Activated naive CD8-positive, alpha-beta T cell treated with anti-CD3 and anti-CD28 coated beads, Interleukin-2, amount 50 U/mL, for 24 hours (primary cell): Measurements from ENCODE around the gene CPT1B.
"Not testable (repeated sequence)": the region's sequence is repeated elsewhere in the genome, so short reads cannot be mapped to it uniquely, and the experiment has no call there.

Experiments
- ATAC-seq: fragments of 150-1000 bp; cut with Tn5 transposase; one replicate; pipeline ENCODE4 v1.10.0; 2021
- DNase-seq: peaks from one replicate; pipeline ENCODE4 v3.0.0; 2021
- H3K27ac Mint-ChIP-seq: one replicate; pipeline ENCODE4 v1.8.0; 2021; ENCODE audit warnings: mild to moderate bottlenecking, mixed read lengths
- H3K27me3 Mint-ChIP-seq: one replicate; pipeline ENCODE4 v1.8.0; 2021; ENCODE audit warnings: mixed read lengths
- H3K36me3 Mint-ChIP-seq: one replicate; pipeline ENCODE4 v1.8.0; 2021; ENCODE audit warnings: low read depth, mixed read lengths
- H3K4me1 Mint-ChIP-seq: one replicate; pipeline ENCODE4 v1.8.0; 2021; ENCODE audit warnings: mixed read lengths
- H3K4me3 Mint-ChIP-seq: one replicate; pipeline ENCODE4 v1.8.0; 2021; ENCODE audit warnings: mild to moderate bottlenecking, moderate library complexity, mixed read lengths
- H3K9me3 Mint-ChIP-seq: one replicate; pipeline ENCODE4 v1.8.0; 2021; ENCODE audit warnings: mixed read lengths

Gene CPT1B

GRCh38 chr22:50542416-50542927 lies 35.8 kb downstream of the CPT1B start:
- peaks cover 8% of the 10 kb centered on the region for H3K36me3 Mint-ChIP-seq
- H3K4me3 Mint-ChIP-seq, result peak overlapping the region; percentile 21
- no peaks in the 10 kb centered on the region for H3K27me3 Mint-ChIP-seq
- ATAC-seq (no peak), DNase-seq (no peak)
- peak overlapping the region; percentile 90 for H3K27ac Mint-ChIP-seq
- H3K4me1 Mint-ChIP-seq, result peaks cover 74% of the 10 kb centered on the region
- peaks cover 6% of the 10 kb centered on the region for H3K9me3 Mint-ChIP-seq

DNA sequence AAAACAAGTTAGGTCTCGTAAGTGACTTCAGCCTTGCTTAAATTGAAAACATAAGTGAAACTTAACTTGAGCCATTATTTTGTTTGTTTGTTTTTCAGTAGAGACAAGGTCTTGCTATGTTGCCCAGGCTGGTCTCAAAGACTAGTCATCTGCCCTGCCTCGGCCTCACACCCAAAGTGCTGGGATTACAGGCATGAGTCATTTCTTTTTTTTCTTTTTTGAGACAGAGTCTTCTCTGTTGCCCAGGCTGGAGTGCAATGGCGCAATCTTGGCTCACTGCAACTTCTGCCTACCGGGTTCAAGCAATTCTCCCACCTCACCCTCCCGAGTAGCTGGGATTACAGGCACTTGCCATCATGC lies 36.6 kb downstream of the CPT1B start:
- H3K9me3 Mint-ChIP-seq, H3K27me3 Mint-ChIP-seq, ATAC-seq, H3K36me3 Mint-ChIP-seq, DNase-seq: not testable (repeated sequence)
- Mint-ChIP-seq H3K4me1 (peaks cover 81% of the 10 kb centered on the region), H3K27ac (peak overlapping the region; percentile 90), H3K4me3 (peak overlapping the region; percentile 21)

DNA sequence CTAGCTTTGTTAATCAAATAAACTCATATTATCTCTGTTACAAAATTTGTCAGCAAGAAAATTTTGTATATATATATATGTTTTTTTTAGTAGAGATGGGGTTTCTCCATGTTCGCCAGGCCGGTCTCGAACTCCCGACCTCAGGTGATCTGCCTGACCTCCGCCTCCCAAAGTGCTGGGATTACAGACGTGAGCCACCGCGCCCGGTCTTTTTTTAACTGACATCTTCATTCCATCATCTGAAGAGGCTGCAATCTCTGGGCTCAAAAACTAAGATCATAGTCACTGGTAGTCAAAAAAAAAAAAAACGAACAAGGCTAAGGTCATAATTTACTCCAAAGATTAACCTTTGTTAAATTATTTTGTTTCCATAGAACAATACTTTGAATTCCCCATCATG lies 37.8 kb downstream of the CPT1B start:
- Mint-ChIP-seq H3K27me3 (no peaks in the 10 kb centered on the region), H3K9me3 (peaks cover 6% of the 10 kb centered on the region), H3K4me1 (peaks cover 72% of the 10 kb centered on the region), H3K27ac (peak overlapping the region; percentile 90), H3K36me3 (peaks cover 8% of the 10 kb centered on the region), H3K4me3 (peak overlapping the region; percentile 50)
- ATAC-seq (no peak), DNase-seq (no peak)

DNA sequence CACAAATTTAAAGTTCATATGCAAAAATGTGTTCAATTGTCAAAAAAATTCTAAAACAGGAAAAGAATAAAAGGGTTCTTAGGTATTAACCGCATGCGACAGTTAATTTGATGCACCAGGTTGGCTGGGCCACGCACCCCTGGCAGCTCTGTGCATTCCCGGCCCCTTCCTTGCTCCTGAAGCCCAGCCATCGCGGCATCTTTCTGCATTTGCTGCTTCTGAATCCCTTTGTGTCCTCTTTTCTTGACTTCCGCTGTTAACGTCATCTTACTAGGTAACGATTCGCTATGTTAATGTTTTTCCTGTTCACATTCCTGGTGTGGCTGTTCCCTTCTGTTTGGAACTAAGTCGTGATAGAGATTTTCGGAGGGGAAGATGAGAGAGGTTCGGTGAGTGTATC lies 40.5 kb downstream of the CPT1B start:
- Mint-ChIP-seq H3K4me1 (peaks cover 75% of the 10 kb centered on the region), H3K4me3 (peak overlapping the region; percentile 1), H3K9me3 (peaks cover 6% of the 10 kb centered on the region), H3K36me3 (peaks cover 8% of the 10 kb centered on the region), H3K27ac (peak overlapping the region; percentile 97), H3K27me3 (no peaks in the 10 kb centered on the region)
- DNase-seq (no peak), ATAC-seq (no peak)

- DNase-seq, result no peak
- Mint-ChIP-seq H3K27me3 (no peaks in the 10 kb centered on the region), H3K27ac (no peak overlapping the region), H3K36me3 (peaks cover 2% of the 10 kb centered on the region), H3K9me3 (no peaks in the 10 kb centered on the region), H3K4me1 (peaks cover 63% of the 10 kb centered on the region), H3K4me3 (no peak overlapping the region)
- ATAC-seq, result no peak
Observed at GRCh38 chr22:50536226-50536625, 42.0 kb downstream of the CPT1B start.

DNA sequence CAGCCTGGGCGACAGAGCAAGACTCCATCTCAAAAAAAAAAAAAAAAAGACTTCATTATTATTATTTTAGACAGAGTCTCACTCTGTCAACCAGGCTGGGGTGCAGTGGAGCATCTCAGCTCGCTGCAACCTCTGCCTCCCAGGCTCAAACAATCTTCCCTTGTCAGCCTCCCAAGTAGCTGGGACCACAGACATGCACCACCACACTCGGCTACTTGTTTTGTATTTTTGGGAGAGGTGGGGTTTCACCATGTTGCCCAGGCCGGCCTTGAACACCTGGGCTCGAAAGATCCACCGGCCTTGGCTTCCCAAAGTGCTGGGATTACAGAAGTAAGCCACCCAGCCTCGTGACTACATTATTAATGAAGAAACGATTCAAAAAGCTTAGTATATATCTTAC lies 43.1 kb downstream of the CPT1B start:
- H3K27ac Mint-ChIP-seq, result no peak overlapping the region
- H3K36me3 Mint-ChIP-seq, result no peaks in the 10 kb centered on the region
- H3K4me3 Mint-ChIP-seq, result no peak overlapping the region
- DNase-seq, result no peak
- H3K27me3 Mint-ChIP-seq, result no peaks in the 10 kb centered on the region
- no peaks in the 10 kb centered on the region for H3K9me3 Mint-ChIP-seq
- no peak for ATAC-seq
- H3K4me1 Mint-ChIP-seq, result peaks cover 55% of the 10 kb centered on the region

- H3K36me3 Mint-ChIP-seq, H3K9me3 Mint-ChIP-seq, ATAC-seq, DNase-seq, H3K4me3 Mint-ChIP-seq, H3K27me3 Mint-ChIP-seq: not testable (repeated sequence)
- peaks cover 46% of the 10 kb centered on the region for H3K4me1 Mint-ChIP-seq
- peak overlapping the region; percentile 62 for H3K27ac Mint-ChIP-seq
Observed at GRCh38 chr22:50533856-50534711, 44.1 kb downstream of the CPT1B start.

DNA sequence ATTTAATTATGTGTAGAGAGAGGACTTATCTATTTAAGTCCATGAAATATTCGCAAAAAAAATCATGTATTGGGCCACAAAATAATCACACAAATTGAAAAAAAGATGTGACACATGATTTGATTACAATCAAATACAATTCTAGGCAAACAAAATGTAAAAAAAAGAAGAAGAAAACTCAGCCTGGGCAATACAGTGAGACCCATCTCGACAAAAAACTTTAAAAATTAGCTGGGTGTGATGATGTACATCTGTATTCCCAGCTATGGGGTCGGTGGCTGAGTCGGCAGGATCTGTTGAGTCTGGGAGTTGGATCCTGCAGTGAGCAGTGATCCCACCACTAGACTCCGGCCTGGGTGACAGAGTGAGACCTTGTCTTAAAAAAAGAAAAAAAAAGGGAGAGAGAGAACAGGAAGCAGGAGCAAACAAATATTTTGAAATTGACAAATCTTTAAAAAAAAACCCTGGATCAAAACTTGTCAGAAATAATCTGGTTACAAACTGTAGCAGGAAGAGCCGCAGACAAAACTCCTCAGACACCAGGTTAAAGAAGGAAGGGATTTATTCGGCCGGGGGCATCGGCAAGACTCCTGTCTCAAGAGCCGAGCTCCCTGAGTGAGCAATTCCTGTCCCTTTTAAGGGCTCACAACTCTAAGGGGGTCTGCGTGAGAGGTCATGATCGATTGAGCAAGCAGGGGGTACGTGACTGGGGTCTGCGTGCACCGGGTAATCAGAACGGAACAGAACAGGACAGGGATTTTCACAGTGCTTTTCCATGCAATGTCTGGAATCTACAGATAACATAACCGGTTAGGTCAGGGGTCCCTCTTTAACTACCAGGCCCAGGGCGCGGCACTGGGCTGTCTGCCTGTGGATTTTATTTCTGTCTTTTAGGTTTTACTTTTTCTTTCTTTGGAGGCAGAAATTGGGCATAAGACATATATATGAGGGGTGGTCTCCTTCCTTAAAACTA lies 45.1 kb downstream of the CPT1B start:
- ATAC-seq (no peak), DNase-seq (no peak)
- peaks cover 5% of the 10 kb centered on the region for H3K36me3 Mint-ChIP-seq
- peak overlapping the region; percentile 88 for H3K4me3 Mint-ChIP-seq
- H3K4me1 Mint-ChIP-seq, result peaks cover 44% of the 10 kb centered on the region
- no peaks in the 10 kb centered on the region for H3K27me3 Mint-ChIP-seq
- H3K9me3 Mint-ChIP-seq, result no peaks in the 10 kb centered on the region
- peak overlapping the region; percentile 78 for H3K27ac Mint-ChIP-seq

DNA sequence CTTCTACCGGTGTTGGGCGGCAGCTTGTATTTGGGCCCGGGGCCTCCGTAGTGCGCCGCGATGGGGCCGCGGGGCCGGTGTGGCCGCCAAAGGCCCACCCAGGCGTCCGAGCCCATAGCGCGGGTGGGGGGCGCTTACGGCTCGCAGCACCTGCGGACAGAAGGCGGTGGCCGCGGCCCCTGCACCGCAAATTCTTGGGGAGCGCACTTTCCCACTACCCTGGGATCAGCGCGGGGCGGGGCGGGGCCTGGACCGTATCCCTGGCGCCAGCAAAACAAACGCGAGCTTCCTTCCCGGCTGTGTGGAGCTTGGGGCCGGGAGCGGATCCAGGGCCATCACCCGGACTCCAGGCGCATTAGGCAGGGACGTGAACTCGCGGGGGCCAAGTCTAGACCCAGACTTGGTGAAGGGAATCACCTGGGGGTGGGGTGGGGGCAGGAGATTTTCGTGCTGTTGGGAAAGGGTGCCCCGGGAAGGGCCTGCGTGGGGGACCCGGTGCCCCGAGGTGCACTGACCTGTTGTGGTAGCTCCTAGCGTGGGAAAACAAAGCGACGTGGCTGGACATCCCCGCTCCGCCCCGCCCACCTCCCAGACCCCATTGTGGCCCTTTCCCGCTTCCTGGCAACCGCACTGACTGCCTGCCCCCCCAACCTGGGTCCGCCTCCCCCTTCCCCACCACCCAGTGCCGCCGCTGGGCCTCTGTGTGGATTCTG lies 46.1 kb downstream of the CPT1B start:
- Mint-ChIP-seq H3K9me3 (no peaks in the 10 kb centered on the region), H3K27me3 (no peaks in the 10 kb centered on the region), H3K36me3 (peaks cover 5% of the 10 kb centered on the region), H3K27ac (peak overlapping the region; percentile 78), H3K4me1 (peaks cover 44% of the 10 kb centered on the region), H3K4me3 (peak overlapping the region; percentile 88)
- no peak for ATAC-seq
- DNase-seq, result no peak

DNA sequence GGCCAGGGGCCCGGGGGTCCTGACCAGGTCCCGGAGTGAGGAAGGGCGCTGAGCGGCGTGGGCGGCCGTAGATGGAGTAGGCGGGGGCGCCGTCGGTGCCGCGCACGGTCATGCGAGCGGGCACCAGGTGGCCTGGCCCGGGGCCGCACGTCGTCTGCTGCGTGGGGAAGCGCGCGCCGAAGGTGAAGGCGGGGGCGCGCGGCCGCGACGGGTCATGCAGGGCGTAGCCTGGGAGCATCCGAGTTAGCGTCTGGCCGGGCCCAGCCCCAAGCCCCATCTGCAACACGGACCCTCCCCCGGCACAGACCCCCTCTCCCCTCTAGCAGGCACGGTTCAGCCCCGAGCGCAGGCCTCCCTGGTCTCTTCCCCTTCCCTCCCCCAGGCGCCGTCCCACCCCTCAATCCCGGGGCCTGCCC lies 46.7 kb downstream of the CPT1B start:
- peak overlapping the region; percentile 88 for H3K4me3 Mint-ChIP-seq
- H3K9me3 Mint-ChIP-seq, result no peaks in the 10 kb centered on the region
- DNase-seq (peak; percentile 79), ATAC-seq (peak; percentile 44)
- H3K4me1 Mint-ChIP-seq, result peaks cover 45% of the 10 kb centered on the region
- H3K27me3 Mint-ChIP-seq, result no peaks in the 10 kb centered on the region
- H3K36me3 Mint-ChIP-seq, result peaks cover 5% of the 10 kb centered on the region
- H3K27ac Mint-ChIP-seq, result peak overlapping the region; percentile 94

GRCh38 chr22:50530877-50531545 lies 47.2 kb downstream of the CPT1B start:
- H3K27me3 Mint-ChIP-seq, result no peaks in the 10 kb centered on the region
- DNase-seq (peak; percentile 89), ATAC-seq (peak; percentile 55)
- H3K4me3 Mint-ChIP-seq, result peak overlapping the region; percentile 88
- peaks cover 5% of the 10 kb centered on the region for H3K36me3 Mint-ChIP-seq
- peak overlapping the region; percentile 94 for H3K27ac Mint-ChIP-seq
- no peaks in the 10 kb centered on the region for H3K9me3 Mint-ChIP-seq
- H3K4me1 Mint-ChIP-seq, result peaks cover 45% of the 10 kb centered on the region

DNA sequence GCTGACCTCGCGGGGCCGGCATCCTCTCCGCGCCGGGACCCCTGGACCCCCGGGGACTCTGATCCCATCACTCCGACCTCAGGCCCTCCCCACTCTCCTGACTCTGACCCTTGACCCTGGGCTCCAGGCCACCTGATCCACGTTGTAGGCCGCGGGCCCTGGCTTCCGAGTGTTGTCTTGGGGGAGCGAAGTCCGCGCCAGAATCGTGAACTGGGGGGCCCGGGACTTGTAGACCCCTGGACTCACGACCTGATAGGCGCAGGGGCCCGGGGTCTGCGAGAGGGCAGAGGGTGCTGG lies 47.7 kb downstream of the CPT1B start:
- Mint-ChIP-seq H3K4me1 (peaks cover 45% of the 10 kb centered on the region), H3K36me3 (peaks cover 5% of the 10 kb centered on the region), H3K27ac (peak overlapping the region; percentile 94), H3K9me3 (no peaks in the 10 kb centered on the region), H3K4me3 (peak overlapping the region; percentile 88), H3K27me3 (no peaks in the 10 kb centered on the region)
- ATAC-seq (no peak), DNase-seq (no peak)

DNA sequence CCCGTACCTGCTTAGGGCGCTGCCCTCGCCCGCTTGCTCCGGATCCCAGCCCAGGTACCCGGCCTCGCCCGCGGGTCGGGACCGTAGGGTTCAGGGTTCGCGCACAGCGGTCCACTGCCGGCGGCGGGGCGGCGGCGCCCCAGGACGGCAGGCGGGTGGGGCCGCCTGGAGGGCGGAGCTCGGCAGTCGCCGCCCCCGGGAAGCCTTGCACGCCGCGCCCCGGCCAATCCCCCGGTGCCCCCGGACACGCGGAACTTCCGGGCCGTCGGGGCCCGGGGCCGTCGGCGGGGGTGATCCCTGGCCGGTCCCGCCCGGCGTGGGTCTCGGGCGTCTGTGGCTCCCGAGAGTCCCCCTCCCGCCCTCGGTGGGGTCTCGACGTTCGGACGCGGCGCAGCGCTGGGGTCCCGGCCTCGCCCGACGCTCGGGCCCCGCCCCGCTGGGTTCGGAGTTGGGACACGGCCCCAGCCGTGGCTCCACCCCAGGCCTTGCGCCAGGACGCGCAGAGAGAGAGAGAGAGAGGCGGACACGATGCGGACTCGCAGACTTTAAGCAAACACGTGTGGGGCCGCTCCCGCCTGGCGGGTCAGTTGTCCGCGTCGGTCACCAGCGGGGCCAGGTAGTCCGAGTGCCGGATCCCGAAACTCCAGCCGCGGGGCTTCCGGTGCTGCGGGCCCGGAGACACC lies 48.2 kb downstream of the CPT1B start, which contains the start of gene TYMP:
Gene TYMP, minus strand, starts transcription at position 116 of the 683 bp plus-strand sequence. CDS start 303 bp downstream, outside the sequence.
- peak; percentile 83 for DNase-seq

More for the DNA sequence above, 48.2 kb downstream of the CPT1B start, which contains the start of gene TYMP:
- H3K27ac Mint-ChIP-seq, result peak within 1 kb of the TSS; percentile 94
- peak within 1 kb of the TSS; percentile 88 for H3K4me3 Mint-ChIP-seq
- no peaks in the 10 kb centered on the region for H3K27me3 Mint-ChIP-seq
- ATAC-seq, result peak; percentile 18
- no peaks in the 10 kb centered on the region for H3K9me3 Mint-ChIP-seq
- H3K4me1 Mint-ChIP-seq, result peaks cover 42% of the 10 kb centered on the region
- H3K36me3 Mint-ChIP-seq, result peaks cover 5% of the 10 kb centered on the region
